Stimulated activated CD4-positive, alpha-beta T cell treated with anti-CD3 and anti-CD28 coated beads, TNF-alpha, amount 100 ng/mL, for 48 hours (primary cell): ENCODE data around the gene PLA2G4E.

Source experiments
- DNase-seq, 3 donors: peaks; one replicate each; pipeline ENCODE4 v3.0.0-alpha.2; 2020; ENCODE audit warnings: low read depth in 3 of 3

The PLA2G4E gene

DNA sequence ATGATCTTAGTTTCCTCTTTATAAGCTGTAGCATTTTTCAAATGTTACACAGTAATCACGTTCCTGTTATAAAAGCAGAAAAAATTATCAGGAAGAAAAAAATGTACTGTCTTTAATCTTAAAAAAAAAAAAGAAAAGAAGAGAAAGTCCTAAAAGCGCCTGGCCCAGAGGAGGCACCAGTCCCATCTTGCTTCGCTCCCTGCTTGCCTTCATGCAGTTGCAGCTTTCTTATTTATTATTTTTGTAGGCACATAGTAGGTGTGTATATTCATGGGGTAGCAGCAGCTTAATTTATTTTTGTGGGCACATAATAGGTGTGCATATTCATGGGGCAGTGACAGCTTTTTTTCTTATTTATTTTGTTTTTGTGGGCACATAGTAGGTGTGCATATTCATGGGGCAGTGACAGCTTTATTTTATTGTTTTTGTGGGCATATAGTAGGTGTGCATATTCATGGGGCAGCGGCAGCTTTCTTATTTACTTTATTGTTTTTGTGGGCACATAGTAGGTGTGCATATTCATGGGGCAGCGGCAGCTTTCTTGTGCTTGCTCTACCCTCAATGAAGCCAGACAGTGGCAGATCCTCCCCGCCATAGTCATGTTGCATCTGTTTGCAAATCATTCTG, 43.0 kb downstream of the PLA2G4E start:
- DNase-seq = no peak

GRCh38 chr15:41975669-41976068, 45.2 kb downstream of the PLA2G4E start:
- DNase-seq = no peak

DNA sequence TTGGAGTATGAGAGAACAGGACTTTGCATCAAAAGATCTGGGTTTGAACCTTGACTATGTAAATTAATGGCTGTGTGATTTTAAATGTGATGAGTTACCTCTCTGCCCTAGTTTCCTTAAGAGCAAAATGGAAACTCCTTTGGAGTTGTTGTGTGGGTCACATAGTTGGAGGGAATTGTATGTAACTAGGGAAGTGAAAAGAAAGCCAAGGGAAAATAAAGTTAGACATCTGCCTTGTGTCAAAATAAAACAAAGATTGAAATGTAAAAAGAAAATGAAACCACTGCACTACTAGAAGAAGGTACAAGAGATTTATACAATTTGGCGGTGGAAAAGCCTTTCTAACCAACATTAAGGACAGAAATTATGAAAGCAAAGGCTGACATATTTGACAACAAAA, 46.8 kb downstream of the PLA2G4E start:
- no peak for DNase-seq

- peak; percentile 90 to 93 (median 93) for DNase-seq
These were observed 48.3 kb downstream of the PLA2G4E start, which contains the start of gene EHD4 for GRCh38 chr15:41972253-41973242. TSS of gene EHD4 (minus strand) at chr15:41972557. CDS start at chr15:41972494, 63 bp downstream.

DNA sequence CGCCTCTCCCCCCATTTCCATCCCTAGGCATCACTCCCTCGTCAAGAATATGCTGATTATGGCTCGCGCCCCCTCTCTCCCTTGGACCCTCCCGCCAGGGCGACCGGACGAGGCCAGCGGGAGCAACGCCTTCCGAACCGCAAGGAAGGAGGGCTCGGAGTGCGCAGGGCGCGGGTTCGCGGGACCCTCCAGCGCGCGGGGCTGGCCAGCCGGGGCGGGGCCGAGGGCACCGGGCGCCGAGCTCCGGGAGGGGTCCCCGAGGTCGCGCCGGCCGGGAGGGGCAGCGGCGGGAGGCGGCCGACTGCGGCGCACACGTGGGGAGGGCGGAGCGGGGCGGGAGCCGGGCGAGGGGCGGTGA, 49.0 kb downstream of the PLA2G4E start:
- peak in 1 of 3 donors; percentile 38 for DNase-seq

DNA sequence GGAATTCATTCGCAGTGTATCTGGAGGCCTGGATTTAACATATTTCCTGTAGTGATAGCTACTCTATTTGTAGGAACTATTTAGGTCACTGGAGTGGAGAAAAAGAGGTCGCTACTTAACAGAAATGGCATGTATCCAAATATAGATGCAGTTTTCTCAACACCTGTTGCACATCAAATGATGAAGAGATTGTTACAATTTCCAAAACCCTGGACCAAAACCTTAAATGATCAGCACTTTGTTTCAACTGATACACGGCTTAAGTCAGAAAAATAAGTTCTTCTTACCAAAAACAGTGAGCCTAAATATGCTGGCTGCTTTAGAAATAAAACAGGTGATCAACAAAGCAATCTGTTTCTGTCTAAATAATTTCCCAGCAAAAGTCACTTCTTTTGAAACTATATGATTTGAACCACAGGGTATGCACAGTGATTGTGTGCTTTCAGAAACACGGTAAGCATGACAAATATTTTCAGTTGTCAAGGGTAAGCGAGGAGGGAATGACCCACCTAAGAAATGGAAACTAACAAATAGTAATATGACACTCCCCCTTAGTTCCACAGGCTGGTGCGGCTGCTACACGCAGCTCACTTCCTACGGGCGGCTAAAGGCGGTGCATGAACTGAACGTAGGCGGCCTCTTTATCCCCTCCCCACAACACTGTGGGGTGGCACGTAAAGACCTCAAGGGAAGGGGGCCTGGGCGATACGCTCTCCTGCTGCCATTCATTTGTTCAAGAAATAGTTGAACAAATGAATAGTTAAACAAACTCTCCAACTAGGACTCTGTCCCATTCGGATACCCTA, 49.5 kb downstream of the PLA2G4E start:
- peak; percentile 54 to 73 (median 66) for DNase-seq

DNA sequence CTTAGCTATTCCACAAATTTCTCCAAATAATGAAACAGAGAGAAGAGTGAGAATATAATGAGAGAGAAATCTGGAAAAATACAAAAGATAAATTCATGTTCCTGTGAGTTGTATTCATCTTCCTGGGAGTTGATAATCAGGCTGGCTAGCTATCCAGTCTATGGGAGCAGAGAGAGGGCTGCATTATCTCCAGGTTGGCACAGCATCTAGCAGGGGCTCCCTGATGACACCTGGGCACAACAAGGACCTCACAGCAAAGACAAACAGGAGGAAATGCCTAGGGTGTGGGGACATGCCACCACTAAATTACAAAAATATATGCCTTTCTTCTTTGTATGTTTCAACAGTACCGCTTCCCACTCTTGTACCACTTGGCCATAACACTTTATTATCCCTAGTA, 50.4 kb downstream of the PLA2G4E start:
- DNase-seq = no peak

DNA sequence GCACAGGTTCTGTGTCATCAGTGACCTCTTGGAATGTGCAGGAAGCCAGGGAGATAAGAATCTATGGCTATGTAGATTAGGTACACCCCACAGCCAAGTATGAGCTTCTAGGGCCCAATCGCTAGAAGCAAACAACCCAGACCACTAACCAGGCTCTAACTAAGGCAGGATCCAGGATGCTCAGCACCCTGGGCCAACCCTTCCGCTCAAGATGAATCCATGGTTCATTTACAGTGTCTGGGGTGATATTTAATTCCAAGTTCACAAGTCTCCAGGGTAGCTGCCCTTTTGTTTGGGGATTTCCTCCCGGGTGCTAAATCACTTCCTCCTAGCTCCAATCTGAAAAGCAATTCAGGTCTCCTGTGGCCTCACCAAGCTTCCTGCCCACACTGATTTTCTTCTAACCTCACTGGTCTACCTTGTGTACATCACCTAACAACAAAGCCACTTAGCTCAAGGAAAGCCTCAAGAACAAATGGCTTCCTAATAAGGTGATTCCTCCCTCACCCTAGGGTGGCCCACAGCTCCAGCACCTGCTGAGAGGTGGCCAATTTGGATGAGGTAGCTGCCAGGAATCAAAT, 50.9 kb downstream of the PLA2G4E start:
- peak in 1 of 3 donors; percentile 8 for DNase-seq

- DNase-seq = no peak
These were observed 52.1 kb downstream of the PLA2G4E start for GRCh38 chr15:41968701-41969100.

DNA sequence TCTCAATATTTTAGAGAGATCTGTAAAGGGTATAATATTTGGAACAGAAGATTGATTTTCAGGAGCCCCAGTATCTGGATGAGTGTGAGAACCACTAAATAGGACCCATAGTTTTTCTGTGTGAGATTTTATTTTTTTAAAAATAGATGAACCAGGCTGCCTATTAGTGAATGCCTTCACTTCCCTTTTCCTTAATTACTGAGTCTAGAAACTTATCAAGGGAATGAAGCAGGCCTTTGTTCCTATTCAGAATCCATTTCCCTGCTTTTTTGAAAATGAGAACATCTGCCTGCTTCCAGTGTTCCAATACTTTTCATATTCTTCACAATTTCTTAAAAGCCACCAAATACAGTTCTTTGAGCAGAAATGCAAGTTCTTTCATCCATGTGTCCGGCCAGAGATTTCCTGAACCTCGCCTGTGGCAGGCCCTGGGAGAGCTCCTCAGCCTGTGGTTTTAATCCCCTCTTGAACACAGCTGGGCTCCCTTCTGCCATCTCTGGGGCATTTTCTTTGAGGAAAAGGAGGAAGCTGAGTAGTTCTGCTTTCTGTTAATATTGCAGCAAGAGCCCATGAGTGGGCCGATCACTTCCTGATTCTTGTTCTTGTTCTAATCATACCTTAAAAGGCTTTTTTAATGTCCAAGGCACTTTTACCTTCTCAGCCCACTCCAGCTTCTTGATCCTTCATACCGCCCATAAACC, 53.2 kb downstream of the PLA2G4E start:
- no peak for DNase-seq

GRCh38 chr15:41966920-41967465, 53.8 kb downstream of the PLA2G4E start:
- DNase-seq = no peak

- no peak for DNase-seq
These were observed 54.4 kb downstream of the PLA2G4E start for GRCh38 chr15:41966414-41966812.

DNA sequence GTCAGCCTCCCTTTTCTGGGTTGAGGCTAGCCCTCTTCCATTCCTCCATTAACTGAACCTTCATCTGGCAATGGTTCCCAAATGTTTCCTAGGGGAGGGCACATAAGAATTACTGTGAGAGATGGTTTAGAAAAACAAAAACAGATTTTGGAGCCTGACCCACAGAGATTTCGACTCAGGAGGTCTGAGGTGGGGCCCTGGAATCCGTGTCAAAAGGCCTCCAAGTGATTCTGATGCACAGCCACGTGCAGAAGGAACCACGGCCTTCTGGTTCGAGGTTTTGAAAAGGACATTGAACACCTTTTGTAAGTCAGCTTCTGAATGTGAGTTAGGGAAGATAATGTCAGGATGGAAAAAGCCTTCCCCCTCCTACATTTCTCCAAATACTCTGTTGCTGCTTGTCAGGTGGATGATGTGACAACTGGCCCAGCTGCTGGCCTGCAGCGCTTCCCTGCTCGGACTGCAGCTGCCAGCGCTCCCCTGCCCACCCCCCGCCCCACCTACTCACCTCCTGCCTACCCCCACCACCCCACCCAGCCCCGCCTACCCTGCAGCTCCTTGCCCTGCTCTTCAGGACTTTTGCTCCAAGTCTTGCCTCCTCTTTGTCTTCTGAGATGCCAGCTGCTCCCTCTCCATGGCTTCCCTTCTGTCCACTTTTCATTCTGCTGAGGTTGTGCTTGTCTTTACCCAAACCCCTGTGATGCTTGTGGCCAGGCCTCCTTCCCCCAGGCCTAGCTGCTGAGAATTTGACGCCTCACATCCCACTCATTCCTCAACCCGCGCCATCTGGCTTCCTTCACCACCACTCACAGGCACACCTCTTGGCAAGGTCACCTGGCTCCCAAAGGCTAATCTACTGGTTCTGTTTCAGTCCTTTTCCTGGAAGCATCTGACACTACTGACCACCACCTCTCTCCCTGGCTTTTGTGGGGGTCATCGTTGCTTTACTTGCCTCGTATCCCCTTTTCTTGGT, 55.1 kb downstream of the PLA2G4E start:
- DNase-seq = no peak

DNA sequence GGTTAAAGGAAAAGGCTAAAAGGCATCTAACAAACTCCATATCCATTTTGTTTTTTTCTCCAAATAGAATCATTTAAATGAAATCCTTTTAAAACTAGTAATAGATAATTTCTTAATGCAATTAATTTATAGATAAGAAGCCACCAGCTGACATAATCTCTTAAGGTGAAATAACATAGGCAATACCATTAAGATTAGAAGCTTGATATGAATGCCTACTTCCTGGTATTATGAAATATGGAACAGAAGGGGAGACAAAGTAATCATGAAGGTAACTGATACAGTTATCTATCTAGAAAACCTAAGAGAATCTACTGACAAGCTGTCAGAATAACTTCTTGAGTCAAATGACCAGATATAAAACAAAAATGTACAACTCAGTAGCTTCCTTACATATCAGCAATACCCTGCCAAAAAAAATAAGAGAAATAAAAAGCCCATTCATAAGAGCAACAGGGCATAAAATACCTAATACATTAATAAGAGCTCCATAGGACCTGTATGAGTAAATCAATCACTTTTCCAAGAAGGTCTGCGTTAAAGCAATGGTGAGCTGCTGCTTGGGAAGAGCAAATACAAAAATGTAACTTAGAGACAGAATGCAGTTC, 59.1 kb downstream of the PLA2G4E start:
- no peak for DNase-seq

- DNase-seq = no peak
These were observed 59.8 kb downstream of the PLA2G4E start for GRCh38 chr15:41961001-41961518.

DNA sequence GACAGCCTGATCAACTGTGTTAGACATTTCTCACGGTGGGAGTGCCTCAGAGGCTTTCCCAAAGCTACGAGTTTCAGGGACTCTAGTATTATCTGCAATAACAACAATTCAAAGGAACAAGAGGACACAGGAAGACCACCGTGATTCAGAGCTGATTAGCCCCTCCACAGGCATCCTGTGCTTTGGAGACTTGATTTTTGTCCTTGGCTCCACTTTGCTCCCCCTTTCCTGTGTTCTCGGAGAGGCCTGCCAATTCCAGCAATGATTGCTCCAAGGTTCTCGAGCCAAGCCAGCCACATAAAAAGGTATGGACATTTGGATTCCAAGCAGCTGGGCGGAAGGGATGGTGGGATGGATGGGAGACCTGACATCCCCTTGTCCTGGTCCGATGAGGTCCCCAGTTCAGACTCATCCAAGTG, 62.8 kb downstream of the PLA2G4E start:
- no peak for DNase-seq

DNA sequence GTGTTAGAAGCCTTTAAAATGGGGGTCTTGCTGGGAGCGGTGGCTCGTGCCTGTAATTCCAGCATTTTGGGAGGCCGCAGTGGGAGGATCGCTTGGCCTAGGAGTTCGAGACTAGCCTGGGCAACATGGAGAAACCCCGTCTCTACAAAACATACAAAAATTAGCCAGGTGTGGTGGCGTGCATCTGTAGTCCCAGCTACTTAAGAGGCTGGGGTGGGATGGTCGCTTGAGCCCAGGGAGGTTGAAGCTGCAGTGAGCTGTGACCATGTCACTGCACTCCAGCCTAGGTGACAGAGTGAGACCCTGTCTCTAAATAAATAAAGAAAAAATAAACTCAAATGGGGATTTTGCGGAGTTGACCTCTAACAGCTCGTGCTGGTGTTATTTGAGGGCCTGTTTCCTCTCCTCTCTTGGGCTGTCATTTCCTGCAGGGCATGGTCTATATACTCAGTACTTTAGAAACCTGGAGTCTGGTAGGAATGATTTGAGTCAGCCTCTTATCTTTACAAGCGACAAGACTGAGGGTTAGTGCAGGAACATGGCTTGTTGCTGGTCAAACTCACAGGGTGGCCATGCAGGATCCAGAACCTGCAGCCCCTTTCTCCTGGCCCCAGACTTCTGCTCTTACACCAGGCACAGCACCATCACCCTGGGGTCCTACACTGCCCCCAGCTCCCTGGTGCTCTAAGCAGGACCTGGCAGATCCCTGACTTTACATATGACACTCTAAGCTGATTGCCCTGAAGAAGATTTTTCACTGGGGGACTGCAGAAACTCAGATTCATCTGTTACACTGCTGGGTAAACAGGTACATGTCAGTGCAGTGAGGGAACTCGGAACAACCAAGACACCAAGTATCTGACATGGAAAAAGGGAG, 63.6 kb downstream of the PLA2G4E start:
- no peak for DNase-seq
